GM18870 (cell line): ENCODE data around the gene EIF4E2.

Source experiments
- ATAC-seq: cut with Tn5 transposase; IDR thresholded peaks from one replicate; pipeline ENCODE4 v1.9.1; 2021; ENCODE audit warnings: moderate library complexity; ENCODE audit not compliant: unreplicated experiment

The EIF4E2 gene

GRCh38 chr2:232550354-232551249 lies at the start of gene EIF4E2, which contains the start of gene TIGD1:
Gene EIF4E2, plus strand, starts transcription at chr2:232550689. Its CDS starts 36 bp downstream, at chr2:232550725.
Gene TIGD1, minus strand, starts transcription at chr2:232550557. Its CDS starts 675 bp downstream, at chr2:232549882.
- ATAC-seq = peak; percentile 82

- no peak for ATAC-seq
Observed at GRCh38 chr2:232501331-232501771, 49.1 kb upstream of the EIF4E2 start.

GRCh38 chr2:232501794-232502390 lies 48.6 kb upstream of the EIF4E2 start:
- ATAC-seq = no peak

- no peak for ATAC-seq
Observed at GRCh38 chr2:232502511-232502910, 48.0 kb upstream of the EIF4E2 start.

- ATAC-seq = no peak
Observed at GRCh38 chr2:232502911-232503808, 47.3 kb upstream of the EIF4E2 start.

- ATAC-seq = no peak
Observed at GRCh38 chr2:232503809-232504323, 46.6 kb upstream of the EIF4E2 start.

GRCh38 chr2:232504438-232504837 lies 46.1 kb upstream of the EIF4E2 start:
- no peak for ATAC-seq

GRCh38 chr2:232505856-232506255 lies 44.6 kb upstream of the EIF4E2 start:
- no peak for ATAC-seq

GRCh38 chr2:232506709-232507108 lies 43.8 kb upstream of the EIF4E2 start:
- no peak for ATAC-seq

GRCh38 chr2:232508251-232508650 lies 42.2 kb upstream of the EIF4E2 start:
- ATAC-seq = no peak

- no peak for ATAC-seq
Observed at GRCh38 chr2:232511336-232511890, 39.1 kb upstream of the EIF4E2 start.

- no peak for ATAC-seq
Observed at GRCh38 chr2:232512602-232513001, 37.9 kb upstream of the EIF4E2 start.

GRCh38 chr2:232513353-232513752 lies 37.1 kb upstream of the EIF4E2 start:
- ATAC-seq = no peak

- no peak for ATAC-seq
Observed at GRCh38 chr2:232515639-232516038, 34.9 kb upstream of the EIF4E2 start.

GRCh38 chr2:232516551-232516950 lies 33.9 kb upstream of the EIF4E2 start:
- ATAC-seq = no peak

- ATAC-seq = no peak
Observed at GRCh38 chr2:232518844-232519243, 31.6 kb upstream of the EIF4E2 start.

- no peak for ATAC-seq
Observed at GRCh38 chr2:232519581-232520438, 30.7 kb upstream of the EIF4E2 start, which contains the start of gene PRSS56. Gene PRSS56, plus strand, starts transcription at chr2:232520388. Its CDS starts 211 bp downstream, at chr2:232520599.

- no peak for ATAC-seq
Observed at GRCh38 chr2:232520489-232520888, 30.0 kb upstream of the EIF4E2 start.

- no peak for ATAC-seq
Observed at GRCh38 chr2:232521098-232521497, 29.4 kb upstream of the EIF4E2 start.
